Measurements from ENCODE around the gene HS3ST6.
"Not testable (repeated sequence)": the region's sequence is repeated elsewhere in the genome, so short reads cannot be mapped to it uniquely, and the experiment has no call there.

Gene HS3ST6

GRCh38 chr16:1926271-1926670, 8.1 kb upstream of the HS3ST6 start:
- DNase-seq (ENCODE audit: low read depth, low spot score), result no peak

GRCh38 chr16:1924095-1924494, 5.9 kb upstream of the HS3ST6 start:
- no peak for DNase-seq (ENCODE audit: low read depth, low spot score)

DNA sequence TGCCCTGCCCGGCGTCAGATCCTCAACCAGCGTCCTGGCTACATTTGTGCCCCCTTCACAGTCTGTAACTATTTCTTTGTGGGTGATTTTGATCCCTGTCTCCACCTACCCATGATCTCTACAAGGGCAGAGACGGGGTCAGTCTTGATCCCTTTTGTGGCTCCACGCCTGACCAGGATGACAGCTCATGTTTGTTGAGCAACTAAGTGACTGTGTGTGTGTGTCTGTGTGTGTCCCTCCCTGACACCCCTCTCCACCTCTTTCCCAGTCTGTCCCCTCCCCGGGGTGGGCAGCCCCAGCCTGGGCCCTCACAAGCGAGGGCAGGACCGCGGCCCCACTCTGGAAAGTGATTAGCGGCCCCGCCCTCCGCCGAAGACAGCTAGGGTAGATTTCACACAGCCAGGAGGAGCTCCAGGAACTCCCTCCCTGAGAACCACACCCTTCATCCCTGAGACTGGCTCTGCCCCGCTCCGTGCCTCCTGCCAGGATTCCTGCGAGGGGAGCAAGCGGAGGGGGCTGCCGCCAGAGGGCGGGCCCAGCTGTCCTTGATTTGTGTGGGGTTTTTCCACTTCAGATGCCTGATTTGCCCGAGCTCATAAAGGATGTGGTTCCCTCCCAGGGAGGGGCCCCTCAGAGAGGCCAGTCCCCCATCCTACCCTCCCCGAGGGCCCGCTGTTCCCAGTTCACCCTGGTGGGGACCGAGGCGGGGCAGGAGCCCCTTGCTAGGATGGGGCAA, 5.3 kb upstream of the HS3ST6 start:
- peak; percentile 67 for DNase-seq (ENCODE audit: low read depth, low spot score)

- no peak for DNase-seq (ENCODE audit: low read depth, low spot score)
Measured at GRCh38 chr16:1922357-1922756, 4.1 kb upstream of the HS3ST6 start.

GRCh38 chr16:1920727-1921171, 2.5 kb upstream of the HS3ST6 start:
- peak; percentile 35 for DNase-seq (ENCODE audit: low read depth, low spot score)

DNA sequence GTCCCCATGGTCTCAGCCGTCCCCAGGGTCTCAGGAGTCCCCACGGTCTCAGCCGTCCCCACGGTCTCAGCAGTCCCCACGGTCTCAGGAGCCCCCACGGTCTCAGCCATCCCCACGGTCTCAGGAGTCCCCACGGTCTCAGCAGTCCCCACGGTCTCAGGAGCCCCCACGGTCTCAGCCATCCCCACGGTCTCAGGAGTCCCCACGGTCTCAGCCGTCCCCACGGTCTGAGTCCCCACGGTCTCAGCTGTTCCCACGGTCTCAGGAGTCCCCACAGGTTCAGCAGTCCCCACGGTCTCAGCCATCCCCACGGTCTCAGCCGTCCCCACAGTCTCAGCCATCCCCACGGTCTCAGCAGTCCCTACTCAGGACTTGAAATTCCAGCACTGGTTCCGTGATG, 1.9 kb upstream of the HS3ST6 start:
- DNase-seq (ENCODE audit: low read depth, low spot score), result not testable (repeated sequence)

- no peak for DNase-seq (ENCODE audit: low read depth, low spot score)
Measured at GRCh38 chr16:1919327-1919998, 1.2 kb upstream of the HS3ST6 start.

DNA sequence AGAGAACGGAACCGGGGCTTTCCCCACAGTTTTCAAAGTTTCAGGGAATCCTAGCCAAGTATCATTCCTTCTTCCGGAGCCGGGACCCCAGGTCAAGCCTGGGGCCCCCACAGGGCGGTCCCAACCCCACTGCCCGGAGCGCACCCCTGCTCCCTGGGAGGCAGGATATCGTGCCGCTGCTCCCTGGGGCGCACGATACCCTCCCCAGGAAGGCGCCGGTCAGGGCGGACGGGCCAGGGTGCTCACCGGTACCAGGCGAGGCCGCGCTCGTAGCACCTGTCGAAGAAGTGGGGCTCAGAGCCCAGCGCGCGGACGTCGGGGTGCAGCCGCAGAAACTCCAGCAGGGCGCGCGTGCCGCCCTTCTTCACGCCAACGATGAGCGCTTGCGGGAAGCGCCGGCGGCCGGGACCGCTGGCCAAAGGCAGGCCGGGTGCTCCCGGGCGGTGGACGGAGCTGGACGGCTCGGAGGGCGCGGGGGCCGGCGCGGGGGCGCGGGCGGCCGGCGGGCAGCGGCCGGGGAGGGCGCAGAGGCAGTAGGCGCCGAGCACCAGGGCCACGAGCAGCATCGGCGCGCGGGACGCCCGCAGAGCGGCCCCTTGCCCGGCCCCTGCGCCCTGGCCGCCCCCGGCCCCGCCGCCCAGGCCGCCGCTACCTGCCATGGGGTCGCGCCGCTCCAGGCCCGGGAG, 407 bp downstream of the HS3ST6 start:
- no peak for DNase-seq (ENCODE audit: low read depth, low spot score)

DNA sequence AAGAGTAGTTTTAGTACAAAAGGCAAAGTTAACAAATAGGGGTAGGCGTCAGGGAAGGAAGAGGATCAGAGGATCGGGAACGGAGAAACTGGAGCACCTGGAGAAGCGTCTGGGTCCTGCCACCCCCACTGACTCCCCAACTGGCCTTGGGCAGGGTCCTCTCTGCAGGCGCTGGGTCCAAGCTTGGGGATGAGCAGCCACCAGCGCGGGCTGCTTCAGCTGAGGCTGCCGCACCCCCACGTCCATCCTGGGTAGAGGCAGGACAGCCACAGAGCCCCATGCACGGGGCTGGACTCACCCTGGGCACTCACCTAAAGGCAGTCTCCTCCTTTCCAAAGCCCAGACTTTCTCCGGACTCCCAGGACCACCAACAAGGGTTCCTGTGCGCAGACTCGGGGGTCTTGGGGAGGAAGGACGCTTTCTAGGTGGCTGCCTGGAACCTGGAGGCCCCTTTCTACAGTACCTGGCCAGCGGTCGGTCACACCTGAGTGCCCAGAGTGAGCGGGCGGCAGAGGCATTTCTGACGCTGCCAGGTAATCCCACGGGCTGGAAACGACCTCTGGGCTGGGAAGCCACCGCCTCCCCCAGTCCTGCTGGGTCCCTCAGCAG, 1.1 kb downstream of the HS3ST6 start:
- no peak for DNase-seq (ENCODE audit: low read depth, low spot score)

DNA sequence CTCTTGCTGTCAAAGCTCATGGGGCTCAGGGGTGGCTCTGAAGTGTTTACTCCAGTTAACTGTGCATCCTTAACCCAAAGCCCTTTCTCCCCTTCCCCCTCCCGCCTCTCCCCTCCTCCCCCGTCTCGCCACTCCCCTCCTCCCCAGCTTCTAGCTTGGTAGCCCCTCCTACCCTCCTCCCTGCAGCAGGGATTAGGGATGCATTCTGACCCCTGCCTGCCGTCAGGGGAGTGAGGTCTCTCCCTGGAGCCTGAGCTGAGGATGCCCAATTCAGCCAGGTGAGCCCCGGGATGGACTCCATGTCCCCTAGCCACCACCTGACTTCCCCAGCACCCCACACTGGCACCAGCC, 1.6 kb downstream of the HS3ST6 start:
- no peak for DNase-seq (ENCODE audit: low read depth, low spot score)

- no peak for DNase-seq (ENCODE audit: low read depth, low spot score)
Measured at GRCh38 chr16:1915732-1916639, 2.2 kb downstream of the HS3ST6 start.

DNA sequence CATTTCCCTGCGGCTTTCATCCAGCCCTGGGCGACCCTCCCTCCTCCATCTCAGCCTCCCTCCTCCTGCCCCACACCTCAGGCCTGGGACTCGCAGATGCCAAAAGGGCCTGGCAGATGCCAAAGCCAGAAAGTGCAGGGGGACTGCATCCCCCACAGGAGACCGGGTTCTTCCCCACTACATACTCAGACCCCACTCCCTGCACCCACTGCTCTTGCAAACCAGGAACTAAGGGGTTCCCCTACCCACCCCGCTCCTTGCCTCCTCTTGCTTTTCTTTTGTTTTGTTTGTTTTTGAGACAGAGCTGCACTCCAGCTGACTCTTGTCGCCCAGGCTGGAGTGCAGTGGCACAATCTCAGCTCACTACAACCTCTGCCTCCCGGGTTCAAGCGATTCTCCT, 3.2 kb downstream of the HS3ST6 start:
- no peak for DNase-seq (ENCODE audit: low read depth, low spot score)

- DNase-seq (ENCODE audit: low read depth, low spot score), result no peak
Measured at GRCh38 chr16:1914084-1914608, 4.1 kb downstream of the HS3ST6 start.

- DNase-seq (ENCODE audit: low read depth, low spot score), result no peak
Measured at GRCh38 chr16:1913327-1914083, 4.7 kb downstream of the HS3ST6 start.

DNA sequence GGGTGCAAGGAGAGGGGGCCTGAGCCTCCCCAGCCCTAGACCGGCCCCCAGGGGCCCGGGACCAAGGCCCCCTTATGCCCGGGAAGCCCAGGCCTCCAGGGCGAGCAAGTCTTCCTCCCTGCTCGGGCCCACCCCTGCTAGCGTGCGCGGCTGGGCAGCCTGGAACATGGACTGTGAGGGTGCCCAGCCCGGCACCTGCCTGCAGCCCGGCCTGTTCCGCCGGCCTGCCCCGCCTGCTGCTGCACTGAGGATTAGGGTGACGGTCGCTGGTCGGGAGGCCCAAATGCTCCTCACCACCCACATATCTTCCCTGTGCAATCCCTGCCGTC, 6.0 kb downstream of the HS3ST6 start:
- DNase-seq (ENCODE audit: low read depth, low spot score), result no peak

DNA sequence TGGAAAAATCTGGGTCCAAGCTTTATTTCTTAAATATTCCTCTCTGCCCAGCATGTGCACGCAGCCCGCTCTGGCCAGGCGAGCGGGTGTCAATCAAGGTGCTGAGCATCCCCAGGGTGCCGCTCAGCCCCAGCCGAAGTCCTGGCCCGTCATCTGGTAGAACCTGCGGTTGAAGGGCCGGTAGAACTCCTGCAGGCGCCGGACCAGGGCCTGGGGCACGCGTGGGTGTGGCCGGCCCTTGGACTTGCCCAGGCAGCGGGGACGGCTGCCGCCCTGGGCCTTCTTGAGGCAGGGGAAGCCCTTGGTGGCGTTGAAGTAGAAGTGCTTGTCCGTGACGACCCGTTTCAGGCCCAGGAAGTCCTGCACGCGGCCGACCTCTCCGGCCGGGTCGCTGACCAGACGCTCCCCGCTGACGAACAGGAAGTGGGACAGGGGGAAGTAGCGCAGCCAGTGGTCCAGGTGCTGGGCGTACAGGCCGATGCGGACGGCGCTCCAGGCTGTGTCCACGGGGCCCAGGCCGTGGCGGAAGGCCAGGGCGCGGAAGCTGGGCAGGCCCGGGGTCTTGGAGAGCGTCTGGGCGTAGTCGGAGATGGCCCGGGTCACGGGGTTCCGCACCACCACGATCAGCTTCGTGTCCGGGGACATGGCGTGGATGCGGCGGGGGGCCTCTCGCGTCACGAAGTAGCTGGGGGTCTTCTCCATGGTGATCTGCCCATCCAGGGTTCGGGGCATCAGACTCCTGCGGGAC, 6.6 kb downstream of the HS3ST6 start:
- DNase-seq (ENCODE audit: low read depth, low spot score), result no peak

GRCh38 chr16:1909561-1910231, 8.5 kb downstream of the HS3ST6 start:
- DNase-seq (ENCODE audit: low read depth, low spot score), result no peak

GRCh38 chr16:1908983-1909382, 9.2 kb downstream of the HS3ST6 start:
- no peak for DNase-seq (ENCODE audit: low read depth, low spot score)

DNA sequence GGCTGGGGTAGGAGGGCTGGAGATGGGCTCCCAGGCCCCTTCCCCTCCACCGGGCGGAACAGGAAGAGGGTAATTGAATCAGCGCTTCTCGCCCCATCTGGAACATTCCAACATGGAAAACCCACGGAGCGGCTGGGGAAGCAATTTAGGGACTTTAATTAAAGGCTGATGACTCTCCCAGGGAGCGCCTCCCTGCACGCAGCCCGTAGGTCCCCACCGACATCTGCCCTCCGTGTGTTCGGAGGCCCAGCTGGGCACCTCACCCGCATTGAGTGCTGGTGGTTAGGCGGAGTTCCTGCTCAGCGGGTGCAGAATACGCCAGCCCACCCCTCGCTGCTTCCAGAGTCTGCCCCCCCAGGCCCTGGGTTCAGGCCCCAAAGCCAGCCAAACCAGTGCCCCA, 10.0 kb downstream of the HS3ST6 start:
- no peak for DNase-seq (ENCODE audit: low read depth, low spot score)
